Dendritic cell treated with granulocyte-macrophage colony-stimulating factor and Interleukin-4, amounts not matched to agents 40 ng/mL and 50 ng/mL, for 4 days (primary cell): Measurements from ENCODE around the gene HERC2.
"Not testable (repeated sequence)": the region's sequence is repeated elsewhere in the genome, so short reads cannot be mapped to it uniquely, and the experiment has no call there.

Source experiments
- H3K27ac Mint-ChIP-seq: one replicate; pipeline ENCODE4 v1.8.0; 2022; ENCODE audit warnings: mild to moderate bottlenecking, mixed read lengths
- H3K27me3 Mint-ChIP-seq: one replicate; pipeline ENCODE4 v1.8.0; 2022; ENCODE audit warnings: mild to moderate bottlenecking, mixed read lengths
- H3K36me3 Mint-ChIP-seq: one replicate; pipeline ENCODE4 v1.8.0; 2022; ENCODE audit warnings: low read depth, mixed read lengths
- H3K4me1 Mint-ChIP-seq: one replicate; pipeline ENCODE4 v1.8.0; 2022; ENCODE audit warnings: low read depth, mixed read lengths
- H3K4me3 Mint-ChIP-seq: one replicate; pipeline ENCODE4 v1.8.0; 2022; ENCODE audit warnings: mild to moderate bottlenecking, moderate library complexity, mixed read lengths
- H3K9me3 Mint-ChIP-seq: one replicate; pipeline ENCODE4 v1.8.0; 2022; ENCODE audit warnings: mixed read lengths
- intact Hi-C: fragments of 100-400 bp; cut with micrococcal nuclease; formaldehyde crosslinking; loops from one replicate; pipeline ENCODE4 v1.15.0; 2022

Gene HERC2

DNA sequence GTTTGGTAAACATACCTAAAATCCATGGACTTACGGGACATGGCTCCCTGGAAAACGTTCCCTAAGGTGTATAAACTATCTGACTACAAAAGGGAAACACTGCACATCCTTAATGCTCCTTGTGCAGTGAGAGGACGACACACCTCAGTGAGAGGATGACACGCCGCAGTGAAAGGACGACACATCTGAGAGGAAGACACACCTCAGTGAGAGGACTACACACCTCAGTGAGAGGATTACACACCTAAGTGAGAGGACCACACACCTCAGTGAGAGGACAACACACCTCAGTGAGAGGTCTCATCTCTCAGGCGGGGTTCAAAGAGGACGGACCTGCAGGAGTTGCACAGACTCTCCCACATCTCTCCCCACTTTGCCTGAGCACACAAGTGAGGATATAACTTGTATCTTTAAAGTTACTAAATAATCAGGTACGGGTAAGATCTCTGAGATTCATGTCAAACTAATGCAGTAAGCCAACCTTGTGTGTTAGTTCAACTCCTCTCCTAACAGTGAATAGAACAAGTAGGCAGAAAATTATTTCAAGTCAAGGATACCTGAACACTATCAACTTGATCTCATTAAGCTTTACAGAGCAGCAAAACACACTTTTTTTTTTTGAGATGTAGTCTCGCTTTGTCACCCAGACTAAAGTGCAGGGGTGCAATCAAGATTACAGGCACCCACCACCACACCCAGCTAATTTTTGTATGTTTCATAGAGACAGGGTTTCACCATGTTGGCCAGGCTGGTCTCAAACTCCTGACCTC is 32.1 kb downstream of the HERC2 start:
- intact Hi-C loops, result no loop called here
- Mint-ChIP-seq H3K4me3 (no peak overlapping the region), H3K27ac (no peak overlapping the region)

GRCh38 chr15:28288830-28289693 is 32.9 kb downstream of the HERC2 start:
- H3K27ac Mint-ChIP-seq, H3K4me1 Mint-ChIP-seq, H3K4me3 Mint-ChIP-seq, intact Hi-C loops, H3K27me3 Mint-ChIP-seq: not testable (repeated sequence)
- H3K9me3 Mint-ChIP-seq, result peaks cover 16% of the 10 kb centered on the region
- H3K36me3 Mint-ChIP-seq, result peaks cover 71% of the 10 kb centered on the region

More for the DNA sequence above, 32.1 kb downstream of the HERC2 start:
- H3K36me3 Mint-ChIP-seq, result peaks cover 70% of the 10 kb centered on the region
- peaks cover 10% of the 10 kb centered on the region for H3K4me1 Mint-ChIP-seq
- H3K9me3 Mint-ChIP-seq, result peaks cover 16% of the 10 kb centered on the region
- no peaks in the 10 kb centered on the region for H3K27me3 Mint-ChIP-seq

GRCh38 chr15:28286659-28287058 is 35.3 kb downstream of the HERC2 start:
- H3K4me3 Mint-ChIP-seq, H3K4me1 Mint-ChIP-seq, intact Hi-C loops, H3K27me3 Mint-ChIP-seq, H3K27ac Mint-ChIP-seq: not testable (repeated sequence)
- H3K9me3 Mint-ChIP-seq, result peaks cover 16% of the 10 kb centered on the region
- H3K36me3 Mint-ChIP-seq, result peaks cover 64% of the 10 kb centered on the region

GRCh38 chr15:28286031-28286430 is 35.9 kb downstream of the HERC2 start:
- intact Hi-C loops, result no loop called here
- Mint-ChIP-seq H3K27me3 (no peaks in the 10 kb centered on the region), H3K9me3 (peaks cover 15% of the 10 kb centered on the region), H3K27ac (no peak overlapping the region), H3K4me1 (peaks cover 10% of the 10 kb centered on the region), H3K36me3 (peaks cover 63% of the 10 kb centered on the region), H3K4me3 (no peak overlapping the region)

- H3K27ac Mint-ChIP-seq, result no peak overlapping the region
- intact Hi-C loops, result no loop called here
- H3K4me1 Mint-ChIP-seq, result no peaks in the 10 kb centered on the region
- H3K27me3 Mint-ChIP-seq, result no peaks in the 10 kb centered on the region
- no peaks in the 10 kb centered on the region for H3K9me3 Mint-ChIP-seq
- no peak overlapping the region for H3K4me3 Mint-ChIP-seq
- H3K36me3 Mint-ChIP-seq, result peaks cover 68% of the 10 kb centered on the region
These were observed 40.1 kb downstream of the HERC2 start for GRCh38 chr15:28281876-28282275.

GRCh38 chr15:28274635-28275034 is 47.3 kb downstream of the HERC2 start:
- Mint-ChIP-seq H3K36me3 (peaks cover 81% of the 10 kb centered on the region), H3K4me3 (no peak overlapping the region), H3K27me3 (no peaks in the 10 kb centered on the region), H3K4me1 (no peaks in the 10 kb centered on the region), H3K9me3 (no peaks in the 10 kb centered on the region), H3K27ac (no peak overlapping the region)
- intact Hi-C loops, result no loop called here

- no peaks in the 10 kb centered on the region for H3K9me3 Mint-ChIP-seq
- no peaks in the 10 kb centered on the region for H3K4me1 Mint-ChIP-seq
- H3K27ac Mint-ChIP-seq, result no peak overlapping the region
- intact Hi-C loops, result no loop called here
- H3K27me3 Mint-ChIP-seq, result no peaks in the 10 kb centered on the region
- peaks cover 81% of the 10 kb centered on the region for H3K36me3 Mint-ChIP-seq
- H3K4me3 Mint-ChIP-seq, result no peak overlapping the region
These were observed 47.9 kb downstream of the HERC2 start for GRCh38 chr15:28273873-28274610.

DNA sequence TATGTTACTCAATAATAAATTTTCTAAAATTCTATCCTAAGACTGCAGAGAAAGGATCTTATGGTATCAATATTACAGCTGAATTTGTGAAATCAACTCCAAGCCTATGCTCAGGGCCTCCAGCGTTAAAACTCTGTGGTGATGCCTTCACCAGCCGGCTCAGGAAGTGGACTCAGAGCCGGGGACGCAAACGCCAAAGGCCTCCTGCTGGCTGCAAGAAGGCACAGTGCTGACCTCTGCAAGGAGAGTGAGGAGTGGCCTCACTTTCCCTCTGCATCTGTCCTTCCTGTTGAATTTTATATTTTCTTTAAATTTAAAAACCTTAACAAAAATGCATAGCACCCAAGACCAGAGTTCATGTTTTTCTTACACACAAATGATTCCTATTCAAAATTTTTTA is 48.5 kb downstream of the HERC2 start:
- intact Hi-C loops, result no loop called here
- no peaks in the 10 kb centered on the region for H3K4me1 Mint-ChIP-seq
- H3K4me3 Mint-ChIP-seq, result no peak overlapping the region
- no peaks in the 10 kb centered on the region for H3K27me3 Mint-ChIP-seq
- no peak overlapping the region for H3K27ac Mint-ChIP-seq
- H3K36me3 Mint-ChIP-seq, result peaks cover 81% of the 10 kb centered on the region
- no peaks in the 10 kb centered on the region for H3K9me3 Mint-ChIP-seq

DNA sequence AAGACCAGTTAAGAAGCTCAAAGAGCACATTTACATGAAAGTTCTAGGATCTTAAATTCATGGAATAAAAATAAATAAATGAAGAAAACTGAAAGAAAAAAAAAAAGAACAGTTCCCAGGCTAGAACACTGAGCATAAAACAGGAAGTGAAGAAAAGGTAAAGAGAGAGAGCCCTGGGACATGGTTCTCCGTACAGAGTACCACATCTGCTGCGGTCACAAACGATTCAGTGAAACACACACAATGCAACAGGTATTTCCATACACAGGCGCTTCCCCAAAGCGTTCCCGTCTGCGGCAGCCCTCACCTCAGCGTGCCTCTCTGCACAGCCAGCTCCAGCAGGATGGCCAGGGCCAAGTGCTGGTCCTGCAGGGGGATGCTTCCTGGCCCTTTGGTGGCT is 49.4 kb downstream of the HERC2 start:
- Mint-ChIP-seq H3K4me3 (no peak overlapping the region), H3K9me3 (no peaks in the 10 kb centered on the region), H3K4me1 (no peaks in the 10 kb centered on the region), H3K27ac (no peak overlapping the region), H3K27me3 (no peaks in the 10 kb centered on the region), H3K36me3 (peaks cover 86% of the 10 kb centered on the region)
- intact Hi-C loops, result no loop called here

DNA sequence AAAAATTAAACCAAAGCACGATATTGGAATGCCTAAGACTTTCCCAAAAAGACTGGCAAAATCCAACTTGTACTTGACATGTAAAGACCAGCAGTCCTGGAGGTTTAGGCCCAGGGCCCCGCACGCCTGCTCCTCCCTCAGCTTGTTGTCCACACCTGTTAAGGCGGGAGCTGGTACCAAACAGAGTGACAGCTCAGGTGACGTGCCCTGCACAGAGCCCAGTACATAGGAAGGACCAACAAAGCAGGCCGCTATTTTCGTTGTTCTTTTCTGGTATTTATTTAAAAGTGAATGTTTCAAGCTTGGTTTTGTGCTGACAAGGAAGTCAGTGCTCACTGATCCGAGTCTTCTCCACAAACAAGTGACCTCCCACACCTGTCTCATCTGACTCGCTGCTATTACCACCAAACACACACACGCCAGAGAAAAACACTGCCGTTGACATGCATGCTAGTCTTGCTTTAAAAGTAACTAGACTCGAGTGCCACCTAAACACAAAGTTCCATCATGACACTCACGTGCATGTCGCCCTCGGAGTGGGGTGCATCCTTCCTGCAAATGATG is 50.2 kb downstream of the HERC2 start:
- H3K4me3 Mint-ChIP-seq, result no peak overlapping the region
- H3K9me3 Mint-ChIP-seq, result no peaks in the 10 kb centered on the region
- H3K27ac Mint-ChIP-seq, result no peak overlapping the region
- H3K36me3 Mint-ChIP-seq, result peaks cover 86% of the 10 kb centered on the region
- no peaks in the 10 kb centered on the region for H3K27me3 Mint-ChIP-seq
- intact Hi-C loops, result no loop called here
- H3K4me1 Mint-ChIP-seq, result no peaks in the 10 kb centered on the region

GRCh38 chr15:28269097-28269496 is 52.9 kb downstream of the HERC2 start:
- no peak overlapping the region for H3K27ac Mint-ChIP-seq
- no peaks in the 10 kb centered on the region for H3K27me3 Mint-ChIP-seq
- intact Hi-C loops, result no loop called here
- H3K9me3 Mint-ChIP-seq, result no peaks in the 10 kb centered on the region
- H3K36me3 Mint-ChIP-seq, result peaks cover 90% of the 10 kb centered on the region
- H3K4me1 Mint-ChIP-seq, result no peaks in the 10 kb centered on the region
- no peak overlapping the region for H3K4me3 Mint-ChIP-seq

DNA sequence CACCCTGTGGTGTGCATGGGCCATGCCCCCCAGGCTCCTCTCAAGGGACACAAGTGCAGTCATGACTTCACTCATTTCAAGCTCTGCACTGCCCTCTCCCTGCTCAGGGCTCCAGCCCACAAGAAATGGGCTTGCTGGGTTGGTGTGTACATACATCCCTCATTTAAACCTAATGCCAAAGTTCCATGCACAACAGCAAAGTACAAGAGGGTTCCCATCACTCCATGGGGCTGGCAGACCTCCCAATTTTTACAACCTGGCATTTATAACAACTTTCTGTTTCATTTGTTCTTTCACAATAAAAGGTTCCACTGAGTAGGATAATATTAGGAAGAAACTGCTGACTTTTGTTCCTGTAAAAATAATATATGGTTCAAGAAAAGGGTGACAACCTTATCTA is 54.3 kb downstream of the HERC2 start:
- Mint-ChIP-seq H3K4me3 (no peak overlapping the region), H3K27ac (no peak overlapping the region), H3K36me3 (peaks cover 95% of the 10 kb centered on the region), H3K4me1 (no peaks in the 10 kb centered on the region), H3K9me3 (no peaks in the 10 kb centered on the region), H3K27me3 (no peaks in the 10 kb centered on the region)
- intact Hi-C loops, result no loop called here

DNA sequence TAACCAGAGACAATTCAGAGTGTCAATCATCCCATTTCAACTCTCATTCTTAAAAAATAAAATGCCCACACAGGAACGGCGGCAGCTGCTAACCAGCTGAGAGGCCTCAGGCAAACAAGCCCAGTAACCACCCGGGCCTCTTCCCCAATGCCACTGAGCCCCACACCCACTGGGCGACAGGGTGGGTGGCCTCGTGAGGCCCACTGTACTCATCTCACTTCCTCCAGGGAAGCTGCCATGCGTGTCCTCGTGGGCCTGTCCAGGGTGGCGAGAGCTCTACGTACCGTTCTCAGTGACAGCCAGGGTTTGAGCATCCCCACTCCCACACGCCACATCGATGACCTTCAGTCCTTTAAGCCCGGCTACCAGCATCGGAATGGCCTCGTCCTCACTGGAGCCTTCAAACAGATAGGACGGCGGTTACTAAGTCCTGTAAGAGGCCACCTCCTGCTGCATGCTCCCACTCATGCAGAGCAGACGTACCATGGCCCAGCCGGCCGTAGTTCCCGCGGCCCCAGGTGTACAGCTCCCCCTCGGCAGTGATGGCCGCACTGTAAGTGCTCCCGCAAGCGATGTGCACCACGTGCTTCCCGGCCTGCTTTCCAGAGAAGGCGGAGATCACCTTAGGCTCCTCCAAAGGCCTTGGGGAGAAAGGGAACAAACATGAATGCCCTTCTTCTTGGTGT is 56.5 kb downstream of the HERC2 start:
- Mint-ChIP-seq H3K27me3 (no peaks in the 10 kb centered on the region), H3K4me1 (no peaks in the 10 kb centered on the region), H3K9me3 (no peaks in the 10 kb centered on the region), H3K4me3 (no peak overlapping the region), H3K27ac (no peak overlapping the region), H3K36me3 (peaks cover 89% of the 10 kb centered on the region)
- intact Hi-C loops, result no loop called here
